HG02943 (cell line): ENCODE results near the gene AK1.
"Not testable (repeated sequence)": the region's sequence is repeated elsewhere in the genome, so short reads cannot be mapped to it uniquely, and the experiment has no call there.

Experiments used
- ATAC-seq: cut with Tn5 transposase; IDR thresholded peaks from one replicate; pipeline ENCODE4 v1.9.1; 2021; ENCODE audit warnings: mild to moderate bottlenecking, low read depth, moderate library complexity; ENCODE audit not compliant: unreplicated experiment

The AK1 gene

DNA sequence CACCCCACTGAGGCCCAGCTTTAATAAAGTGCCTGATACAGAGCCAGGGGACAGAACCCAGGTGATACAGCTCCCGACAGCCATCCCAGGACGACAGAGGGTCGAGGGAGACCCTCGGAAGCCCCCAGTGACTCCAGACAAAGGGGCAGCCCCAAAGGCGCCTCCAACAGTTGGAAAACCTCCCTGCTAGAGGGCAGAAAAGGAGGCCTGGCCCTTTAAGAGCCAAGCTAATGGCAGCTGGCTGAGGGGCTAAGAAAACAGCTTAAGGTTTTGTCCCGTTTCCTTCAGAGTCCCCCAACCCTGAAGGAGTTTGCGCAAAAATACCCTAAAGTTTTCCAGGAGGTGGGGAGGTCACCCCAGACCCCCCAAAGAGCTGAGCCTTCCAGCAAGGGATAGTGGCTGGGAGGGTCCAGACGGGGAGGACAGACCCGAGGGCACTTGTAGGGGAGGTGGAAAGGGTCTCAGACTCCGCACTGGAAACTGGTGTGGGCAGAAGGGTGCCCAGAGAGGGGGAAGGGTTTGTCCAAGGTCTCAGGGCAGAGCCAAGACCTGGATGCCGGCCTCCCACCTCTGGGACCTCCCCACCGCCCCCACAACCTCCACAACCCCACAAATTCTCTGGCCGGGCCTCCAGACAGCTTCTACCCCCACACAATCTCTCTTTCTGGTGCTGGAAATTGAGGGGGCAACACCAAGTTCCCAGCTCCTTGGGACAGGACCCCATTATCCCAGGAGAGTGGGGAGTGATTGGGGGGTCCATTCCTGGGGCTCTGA is 8.2 kb upstream of the AK1 start:
- no peak for ATAC-seq

DNA sequence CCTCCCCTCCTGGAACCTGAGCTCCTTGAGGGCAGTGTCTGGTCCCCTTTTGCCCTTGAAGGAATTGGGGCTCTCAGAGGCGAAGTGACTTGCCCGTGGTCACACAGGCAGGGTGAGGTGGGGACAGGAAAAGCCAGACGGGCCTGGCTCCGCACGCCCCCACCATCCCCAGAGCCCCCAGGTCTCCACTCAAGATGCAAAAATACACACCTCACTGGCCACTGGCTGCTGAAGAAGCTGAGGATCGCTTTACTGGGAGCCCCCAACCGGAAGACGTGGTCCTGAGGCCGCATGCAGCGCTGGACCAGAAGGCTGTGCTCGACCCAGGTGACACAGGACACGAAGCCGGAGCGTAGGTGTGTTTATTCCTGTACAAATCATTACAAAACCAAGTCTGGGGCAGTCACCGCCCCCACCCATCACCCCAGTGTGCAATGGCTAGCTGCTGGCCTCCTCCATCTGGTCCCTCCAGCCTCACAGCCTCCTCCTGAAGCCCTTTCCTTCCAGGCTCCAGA is 7.6 kb upstream of the AK1 start:
- no peak for ATAC-seq

DNA sequence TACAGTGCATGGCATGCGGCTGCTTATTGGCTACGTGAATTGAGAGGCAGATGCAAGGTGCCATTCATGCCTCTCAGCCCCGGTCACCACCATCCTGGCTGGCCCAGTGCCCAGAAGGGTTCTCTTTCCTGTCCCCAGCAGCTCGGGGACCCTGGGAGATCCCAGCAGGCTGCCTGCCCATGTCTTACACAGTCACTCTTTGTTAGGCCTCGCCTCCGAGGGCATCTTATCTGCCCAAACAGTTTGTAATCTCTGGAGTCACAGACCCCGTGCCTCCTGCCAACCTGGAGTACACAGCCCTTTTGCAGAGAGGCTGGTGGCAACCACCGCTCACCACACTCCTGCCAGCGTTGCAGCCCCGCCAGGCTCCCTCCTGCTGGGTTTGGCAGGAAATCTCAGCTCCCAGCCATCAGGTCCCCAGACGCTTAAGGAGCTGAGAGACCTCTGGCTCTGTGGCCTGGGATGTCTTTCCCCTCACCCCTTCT is 7.0 kb upstream of the AK1 start:
- ATAC-seq, result no peak

DNA sequence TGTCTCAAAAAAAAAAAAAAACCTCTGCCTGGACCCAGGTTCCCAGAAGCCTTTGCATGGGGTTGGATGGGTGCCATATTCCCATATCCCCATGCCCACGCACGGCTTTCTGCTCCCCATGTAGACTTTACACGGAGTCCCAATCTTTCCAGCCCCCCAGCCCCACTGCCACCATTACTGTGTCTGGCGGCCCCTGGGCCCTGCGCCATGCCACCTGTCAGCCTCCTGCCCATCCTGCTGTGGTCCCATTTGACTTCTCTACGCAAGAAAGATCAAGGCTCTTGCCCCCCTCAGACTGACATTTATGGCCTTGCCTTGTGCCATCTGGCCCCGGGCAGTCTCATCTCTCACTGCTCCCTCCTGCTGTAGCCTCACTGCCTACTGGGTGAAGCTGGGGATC is 6.5 kb upstream of the AK1 start:
- ATAC-seq, result no peak

DNA sequence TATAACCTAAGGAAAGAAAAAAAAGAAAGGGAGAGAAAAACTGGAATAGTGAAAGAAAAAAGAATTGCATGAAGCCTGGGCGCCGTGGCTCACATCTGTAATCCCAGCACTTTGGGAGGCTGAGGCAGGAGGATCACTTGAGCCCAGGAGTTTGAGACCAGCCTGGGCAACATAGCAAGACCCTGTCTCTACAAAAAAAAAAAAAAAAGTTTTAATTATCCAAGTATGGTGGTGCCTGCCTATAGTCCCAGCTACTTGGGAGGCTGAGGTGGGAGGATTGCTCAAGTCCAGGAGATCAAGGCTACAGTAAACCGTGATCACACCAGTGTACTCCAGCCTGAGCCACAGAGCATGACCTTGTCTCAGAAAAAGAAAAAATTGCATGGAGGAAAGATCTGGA is 4.2 kb upstream of the AK1 start:
- ATAC-seq, result not testable (repeated sequence)

DNA sequence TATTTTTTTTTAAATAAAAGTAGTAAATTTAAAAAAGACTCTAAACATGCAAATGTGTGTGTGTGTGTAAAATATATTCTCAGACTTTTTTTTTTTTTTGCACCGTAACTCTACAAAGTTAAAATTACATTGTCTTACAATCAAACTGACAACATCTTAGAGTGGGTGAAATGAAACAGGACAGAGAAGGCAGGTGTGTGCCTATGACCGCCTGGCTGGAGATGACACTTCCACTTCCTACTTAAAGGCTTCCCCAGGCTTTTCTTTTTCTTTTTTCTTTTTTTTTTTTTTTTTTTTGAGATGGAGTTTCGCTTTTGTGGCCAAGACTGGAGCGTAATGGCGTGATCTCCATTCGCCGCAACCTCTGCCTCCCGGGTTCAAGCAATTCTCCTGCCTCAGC is 2.7 kb upstream of the AK1 start:
- no peak for ATAC-seq

DNA sequence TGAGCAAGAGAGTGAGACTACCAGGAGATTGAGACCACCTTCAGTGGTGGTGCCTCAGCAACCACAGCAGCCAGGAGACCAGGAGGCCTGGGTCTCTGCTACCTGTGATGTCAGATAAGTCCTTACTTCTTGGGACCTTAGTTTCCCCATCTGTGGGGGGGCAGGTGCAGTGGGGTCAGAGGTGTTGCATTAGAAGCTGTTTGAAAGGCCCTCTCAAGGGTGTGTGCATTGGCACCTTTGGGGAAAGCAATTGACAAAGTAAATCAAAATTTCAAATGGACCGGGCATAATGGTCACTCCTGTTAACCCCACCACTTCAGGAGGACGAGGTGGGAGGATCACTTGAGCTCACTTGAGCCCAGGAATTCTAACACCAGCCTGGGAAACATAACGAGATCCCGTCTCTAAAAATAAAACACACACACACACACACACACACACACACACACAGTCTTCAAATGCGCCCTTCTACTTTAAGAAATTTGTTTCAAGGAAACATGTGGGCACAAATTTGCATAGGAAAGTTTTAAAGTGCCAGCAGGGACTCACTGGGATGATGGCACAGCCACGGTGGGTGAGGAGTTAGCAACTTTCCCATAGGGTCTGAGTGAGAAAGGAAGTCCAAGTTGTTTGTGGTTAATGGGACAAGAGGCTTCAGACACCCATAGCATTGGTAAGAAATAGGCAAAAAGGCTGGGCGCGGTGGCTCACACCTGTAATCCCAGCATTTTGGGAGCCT is 1.3 kb upstream of the AK1 start:
- ATAC-seq, result no peak

DNA sequence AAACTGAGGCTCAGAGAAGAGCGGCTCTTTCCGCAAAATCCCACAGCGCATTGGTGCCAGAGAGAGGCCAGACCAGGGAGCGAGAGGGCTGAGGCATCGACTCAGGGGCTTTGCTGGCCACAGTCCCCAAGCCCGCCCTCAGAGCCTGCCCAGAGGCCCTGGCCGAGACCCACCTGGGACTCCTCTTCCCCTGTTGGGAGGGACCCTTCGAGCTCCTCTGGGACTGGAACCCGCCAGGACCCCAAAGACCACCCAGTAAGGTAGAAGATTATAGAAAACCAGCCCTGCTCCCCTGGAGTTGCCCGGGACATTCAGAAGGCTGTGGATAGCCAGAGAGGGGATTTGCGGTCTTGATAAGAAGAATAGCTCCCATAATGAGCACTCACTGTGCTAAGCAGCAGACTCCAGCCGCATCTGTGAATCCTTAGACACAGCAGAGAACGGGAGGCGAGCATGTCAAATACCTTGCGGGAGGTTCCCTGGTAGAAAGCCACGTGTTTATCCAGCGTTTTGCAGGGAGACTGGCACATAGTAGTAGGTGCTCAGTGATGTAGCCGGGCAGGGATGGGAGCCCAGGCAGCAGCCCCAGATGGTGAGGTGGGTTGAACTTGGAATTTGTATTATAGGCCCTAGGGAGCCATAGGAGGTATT is 651 bp upstream of the AK1 start:
- no peak for ATAC-seq

DNA sequence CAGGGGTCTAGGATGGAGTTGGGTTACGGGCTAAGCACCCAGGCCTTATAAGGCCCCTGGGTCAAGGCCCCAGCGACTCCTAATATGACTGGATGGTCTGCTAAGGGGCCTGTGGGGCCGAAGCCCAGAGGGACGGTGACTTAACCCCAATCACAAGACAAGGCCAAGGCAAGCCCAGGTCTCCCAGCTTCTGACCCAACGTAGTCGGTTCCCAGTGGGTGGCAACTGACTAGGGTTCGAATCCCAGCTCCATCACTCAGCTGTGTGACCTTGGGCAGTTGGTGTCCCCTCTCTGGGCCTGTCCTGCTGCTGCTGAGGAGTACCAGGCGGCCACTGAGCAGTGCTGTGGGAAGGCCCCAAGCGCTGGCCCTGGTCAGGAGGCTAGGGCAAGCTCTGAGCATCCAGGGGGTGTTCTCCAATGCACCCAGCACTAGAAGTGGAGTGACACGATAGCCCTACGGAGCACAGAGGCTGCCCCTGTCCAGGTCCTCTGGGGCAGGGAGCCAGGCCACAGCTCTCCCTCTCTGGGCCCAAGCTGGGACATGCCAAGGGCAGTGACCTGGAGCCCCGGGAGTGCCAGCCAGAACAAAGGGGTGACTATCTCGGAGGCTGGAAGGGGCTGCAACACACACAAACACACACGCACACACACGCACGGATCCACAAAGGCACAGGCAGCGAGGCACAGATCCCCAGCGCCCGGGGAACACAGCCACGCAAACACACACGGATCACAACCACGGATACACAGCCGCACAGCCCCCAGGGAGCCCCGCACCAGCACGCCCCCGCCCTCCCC is 512 bp downstream of the AK1 start:
- ATAC-seq, result no peak

DNA sequence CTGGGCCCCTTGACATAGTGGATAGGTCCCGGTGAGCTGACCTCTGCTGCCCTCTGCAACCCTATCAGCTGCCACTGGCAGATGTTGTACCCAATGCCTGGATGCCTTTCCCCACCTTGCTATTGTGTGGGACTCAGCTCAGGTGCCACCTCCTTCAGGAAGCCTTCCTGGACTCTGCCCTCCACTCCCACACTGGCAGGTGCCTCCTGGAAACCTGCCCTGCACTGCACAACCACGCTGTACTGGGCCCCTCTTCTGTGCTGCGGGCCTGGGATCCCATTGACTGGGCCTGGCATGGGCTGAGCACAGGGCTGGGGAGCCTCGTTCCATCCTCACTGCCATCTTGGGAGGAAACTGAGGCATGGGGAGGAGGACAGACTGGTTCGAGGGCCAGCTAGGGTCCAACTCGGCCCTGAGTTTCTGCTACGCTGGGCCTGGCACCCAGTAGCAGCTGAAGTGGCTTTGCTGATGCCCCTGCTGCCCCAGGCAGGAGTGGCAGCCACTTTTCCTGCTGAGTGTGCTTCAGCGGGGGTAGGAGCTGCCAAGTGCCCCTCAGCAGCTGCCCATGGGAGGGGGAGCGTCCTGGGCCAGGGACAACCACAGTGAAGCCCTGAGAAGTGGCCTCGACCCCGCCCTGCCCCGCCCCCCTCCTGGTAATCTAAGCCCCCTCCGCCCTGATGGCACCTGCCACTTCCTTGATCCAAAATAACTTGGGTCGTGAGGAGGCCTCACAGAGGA is 1.3 kb downstream of the AK1 start:
- no peak for ATAC-seq

DNA sequence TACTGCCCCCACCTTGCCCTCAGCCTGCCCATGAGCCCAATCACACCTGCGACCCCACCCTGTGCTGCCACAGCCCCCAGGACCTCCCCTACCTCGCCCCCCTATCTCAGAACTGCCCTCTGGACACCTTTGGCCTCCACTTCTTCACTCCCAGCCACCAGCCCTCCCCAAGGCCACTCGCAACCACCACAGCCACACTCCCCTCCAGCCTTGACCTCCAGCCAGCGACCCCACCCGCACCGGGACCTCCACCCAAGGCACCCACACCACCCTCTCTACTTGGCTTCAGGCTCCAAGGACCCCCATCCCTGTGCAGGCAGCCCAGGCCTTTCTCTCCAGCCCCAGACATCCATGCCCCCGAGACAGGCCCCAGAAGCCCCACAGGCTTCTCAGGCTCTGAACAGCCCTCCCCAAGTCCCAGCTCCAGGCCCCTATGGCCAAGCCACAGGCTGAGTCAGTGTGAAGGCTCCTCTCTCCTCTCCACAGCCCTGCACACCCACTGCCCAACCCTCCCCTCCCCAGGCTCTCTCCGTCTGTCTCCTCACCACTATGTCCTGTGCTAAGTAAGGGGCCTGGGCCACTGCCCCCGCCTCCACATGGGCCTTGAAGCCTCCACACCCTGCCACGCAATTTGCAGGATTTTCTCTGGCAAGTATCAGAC is 2.0 kb downstream of the AK1 start:
- ATAC-seq, result no peak

DNA sequence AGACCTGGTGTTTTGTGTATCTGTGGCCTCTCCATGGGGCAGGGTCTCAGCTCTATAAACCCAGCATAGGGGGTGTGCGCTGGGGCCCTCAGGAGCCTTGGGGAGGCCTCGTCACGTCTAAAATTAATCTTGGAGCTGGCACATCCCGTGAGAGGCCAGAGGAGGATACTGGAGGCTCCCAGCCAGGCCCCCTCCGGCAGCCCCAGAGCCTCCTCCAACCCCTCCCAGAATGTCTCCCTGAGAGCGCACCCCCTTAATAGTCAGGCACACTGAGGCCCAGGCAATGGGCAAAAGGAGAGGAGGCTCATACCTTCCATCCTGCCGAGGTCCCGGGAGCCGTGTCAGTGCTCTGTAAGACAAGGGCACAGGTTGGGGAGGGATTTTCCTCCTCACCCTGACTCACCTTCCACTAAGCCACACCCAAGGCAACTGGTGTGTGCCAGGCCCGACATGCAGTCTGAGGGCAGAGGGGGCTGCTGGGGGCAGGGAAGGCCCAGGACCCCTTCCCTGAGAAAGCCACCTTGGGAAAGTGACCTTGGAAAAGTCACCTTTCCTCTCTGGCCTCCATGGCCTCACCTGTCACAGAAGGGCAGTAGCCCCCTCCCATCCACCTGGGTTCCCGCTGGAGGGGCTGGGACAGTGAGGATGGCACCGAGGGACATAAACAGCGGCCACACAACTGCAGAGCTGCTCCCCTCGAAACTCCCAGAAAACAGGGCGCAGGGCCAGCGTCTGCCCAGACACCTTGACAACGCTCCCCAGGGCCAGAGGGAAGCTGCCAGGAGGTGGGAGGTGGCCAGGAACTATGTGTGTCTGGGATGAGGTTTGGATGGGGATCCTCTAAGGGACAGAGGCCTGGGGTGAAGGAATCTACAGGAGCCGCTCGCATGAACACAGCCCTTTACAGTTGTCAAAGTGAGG is 2.9 kb downstream of the AK1 start:
- no peak for ATAC-seq

DNA sequence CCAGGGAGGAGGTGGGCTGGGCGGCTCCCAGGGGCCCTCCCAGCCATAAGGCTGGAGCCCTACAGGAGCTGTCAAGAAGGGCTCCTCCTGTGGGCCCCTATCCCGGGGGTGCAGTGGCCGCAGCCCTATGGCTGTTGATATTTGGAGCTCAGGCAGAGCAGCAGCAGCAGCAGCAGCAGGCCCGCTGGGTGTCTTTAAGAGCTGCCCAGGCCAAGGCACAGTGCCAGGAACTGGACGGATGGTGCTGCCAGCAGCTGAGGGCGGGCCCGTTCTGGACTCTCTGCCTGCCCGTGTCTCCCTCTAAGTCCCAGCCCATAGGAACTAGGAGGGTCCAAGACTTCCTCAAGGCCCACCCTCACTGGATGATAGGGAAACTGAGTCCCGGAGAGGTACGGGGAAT is 3.6 kb downstream of the AK1 start:
- ATAC-seq, result no peak

DNA sequence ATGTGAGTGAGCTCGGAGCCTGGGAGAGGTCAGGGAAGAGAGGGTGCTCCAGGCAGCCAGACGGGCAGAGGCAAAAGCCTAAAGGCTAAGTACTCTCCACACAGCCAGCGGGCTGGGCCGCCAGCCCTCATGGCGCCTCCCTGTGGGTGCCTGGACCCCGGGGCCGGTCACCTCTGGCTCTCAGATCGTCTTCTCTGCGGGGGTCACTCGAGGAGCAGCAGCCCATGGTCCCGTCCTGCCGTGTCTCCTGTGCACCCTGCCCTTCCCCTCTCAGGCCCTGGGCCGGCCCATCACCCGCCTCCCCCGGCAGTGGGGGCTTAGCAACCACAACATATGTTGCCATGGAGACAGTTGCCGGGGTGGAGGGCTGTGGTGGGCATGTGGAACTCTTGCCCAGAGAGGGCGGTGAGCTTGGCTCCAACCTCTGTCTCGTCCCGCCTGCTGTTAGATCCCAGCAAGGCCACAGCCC is 4.2 kb downstream of the AK1 start:
- ATAC-seq, result no peak

DNA sequence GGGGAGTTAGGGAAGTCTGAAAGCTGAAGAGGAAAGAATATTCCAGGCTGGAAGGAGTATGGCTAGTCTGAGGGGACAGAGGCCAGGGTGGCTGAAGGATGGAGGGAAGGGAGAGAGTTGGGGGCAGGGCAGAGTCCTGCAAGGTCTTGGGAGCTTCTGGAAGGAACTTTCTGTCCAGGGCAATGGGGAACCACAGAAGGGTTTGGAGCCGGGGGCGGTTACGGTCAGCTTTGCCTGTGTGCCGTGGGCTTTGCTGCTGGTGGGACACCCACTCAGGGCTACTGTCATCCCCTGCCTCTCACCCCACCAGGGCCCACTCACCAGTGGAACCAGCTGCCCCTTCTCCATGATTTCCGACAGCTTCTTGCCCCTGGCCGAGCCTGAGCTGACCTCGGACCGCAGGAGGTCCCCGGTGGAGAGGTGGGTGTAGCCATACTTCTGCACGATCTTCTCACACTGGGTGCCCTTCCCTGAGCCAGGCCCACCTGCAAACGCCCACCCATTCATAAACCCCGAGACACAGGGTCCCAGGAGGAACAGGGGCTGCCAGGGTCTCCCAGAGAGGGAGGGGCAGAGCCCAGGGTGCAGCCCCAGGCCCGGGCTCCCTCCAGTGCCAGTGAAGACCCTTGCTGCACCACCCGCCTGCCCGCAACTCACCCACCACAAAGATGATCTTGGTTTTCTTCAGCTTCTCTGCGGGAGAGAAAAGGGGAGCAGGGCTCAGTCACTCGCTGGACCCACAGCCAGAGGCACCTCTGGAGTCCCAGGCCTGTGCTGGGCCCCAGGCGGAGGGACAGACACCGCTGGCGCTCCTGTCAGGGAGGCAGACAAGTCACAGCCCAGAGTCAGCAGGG is 4.9 kb downstream of the AK1 start:
- ATAC-seq, result no peak

DNA sequence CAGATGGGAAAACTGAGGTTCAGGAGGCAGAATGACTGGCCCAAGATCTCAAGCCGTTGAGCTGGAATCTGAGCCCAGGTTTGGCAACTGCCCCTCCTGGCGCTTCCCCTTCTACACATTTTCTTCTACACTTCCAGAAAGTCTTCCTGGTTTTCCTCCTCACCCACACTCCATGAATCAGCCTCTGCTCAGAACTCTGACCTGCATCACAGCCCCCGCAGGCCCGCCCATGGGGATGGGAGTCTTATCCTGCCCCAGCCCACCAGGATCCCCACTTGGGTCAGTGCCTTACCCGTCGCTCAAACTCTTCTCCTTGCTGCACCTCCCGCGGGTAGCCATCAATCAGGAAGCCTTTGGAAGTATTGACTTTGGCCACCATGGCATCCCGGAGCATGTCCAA is 5.9 kb downstream of the AK1 start:
- ATAC-seq, result no peak

DNA sequence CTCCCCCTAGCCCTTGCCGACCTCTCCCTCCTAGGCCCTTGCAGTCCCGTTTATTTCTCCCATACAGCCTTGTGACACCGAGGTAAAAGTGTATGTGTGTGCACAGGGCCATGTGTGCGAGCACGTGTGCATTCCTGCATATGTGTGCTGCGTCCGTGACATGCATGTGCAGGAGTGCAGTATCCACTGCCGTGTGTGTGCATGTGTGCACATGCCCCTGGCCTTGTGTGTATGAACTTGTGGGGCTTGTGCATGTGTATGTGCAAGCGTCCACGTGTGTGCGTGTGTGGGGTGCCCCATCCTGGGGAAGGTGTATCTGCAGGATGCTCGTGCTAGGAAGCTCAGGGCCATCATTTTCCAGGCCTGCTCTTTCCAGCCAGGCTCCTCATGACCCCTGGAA is 6.6 kb downstream of the AK1 start:
- ATAC-seq, result no peak
